ENCODE results near the gene IL34. TPM values are rescaled to one million over a fixed set of nuclear protein-coding genes. Genes with fewer than 3 reads are reported as not detected.
A peak's percentile ranks its signal among the peaks of the same experiment; 100 is the strongest.
"Not testable (repeated sequence)": the region's sequence is repeated elsewhere in the genome, so short reads cannot be mapped to it uniquely, and the experiment has no call there.

IL34 gene
- polyA plus RNA-seq, 3 donors: 0.87 to 1.2 (median 0.88) TPM

GRCh38 chr16:70630960-70631745 is 15.2 kb upstream of the IL34 start:
- no peak for DNase-seq

DNA sequence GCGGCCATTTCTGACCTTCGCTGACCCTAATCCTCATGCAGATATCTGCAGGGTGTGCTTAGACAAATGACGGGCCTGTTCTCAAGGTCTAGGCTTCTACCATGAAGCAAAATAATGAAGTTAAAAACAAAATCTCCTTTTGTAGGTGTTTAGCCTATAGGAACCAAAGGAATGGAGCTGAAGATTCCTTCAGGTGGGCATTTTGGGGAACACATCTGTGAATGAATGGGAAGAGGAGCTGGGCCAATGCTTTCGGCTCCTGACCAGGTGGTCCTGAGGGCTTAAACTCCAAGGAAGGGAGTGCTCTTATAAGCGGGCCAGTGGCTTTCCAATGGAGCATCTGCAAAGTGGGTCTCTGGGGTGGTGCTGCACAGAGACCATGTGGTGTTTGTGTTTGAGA is 14.1 kb upstream of the IL34 start:
- DNase-seq: no peak

GRCh38 chr16:70633617-70634016 is 12.7 kb upstream of the IL34 start:
- not testable (repeated sequence) for DNase-seq

DNA sequence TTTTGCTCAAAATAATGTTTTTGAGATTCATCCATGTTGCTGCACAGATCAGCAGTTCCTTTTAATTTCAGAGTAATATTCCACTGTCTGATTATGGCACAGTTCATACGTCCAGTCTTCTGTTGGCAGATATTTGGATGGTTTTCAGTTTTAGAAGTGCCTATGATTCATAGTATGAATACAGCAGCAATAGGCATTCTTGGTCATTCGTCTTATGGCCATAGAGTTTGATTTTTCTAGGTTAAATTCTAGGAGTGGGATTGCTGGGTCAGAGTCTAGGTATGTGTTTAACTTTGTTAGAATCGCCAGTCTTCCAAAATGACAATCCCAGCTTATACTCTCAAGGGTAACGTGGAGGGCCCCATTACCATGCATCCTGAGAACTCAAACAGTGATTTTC is 11.5 kb upstream of the IL34 start:
- no peak for DNase-seq

DNA sequence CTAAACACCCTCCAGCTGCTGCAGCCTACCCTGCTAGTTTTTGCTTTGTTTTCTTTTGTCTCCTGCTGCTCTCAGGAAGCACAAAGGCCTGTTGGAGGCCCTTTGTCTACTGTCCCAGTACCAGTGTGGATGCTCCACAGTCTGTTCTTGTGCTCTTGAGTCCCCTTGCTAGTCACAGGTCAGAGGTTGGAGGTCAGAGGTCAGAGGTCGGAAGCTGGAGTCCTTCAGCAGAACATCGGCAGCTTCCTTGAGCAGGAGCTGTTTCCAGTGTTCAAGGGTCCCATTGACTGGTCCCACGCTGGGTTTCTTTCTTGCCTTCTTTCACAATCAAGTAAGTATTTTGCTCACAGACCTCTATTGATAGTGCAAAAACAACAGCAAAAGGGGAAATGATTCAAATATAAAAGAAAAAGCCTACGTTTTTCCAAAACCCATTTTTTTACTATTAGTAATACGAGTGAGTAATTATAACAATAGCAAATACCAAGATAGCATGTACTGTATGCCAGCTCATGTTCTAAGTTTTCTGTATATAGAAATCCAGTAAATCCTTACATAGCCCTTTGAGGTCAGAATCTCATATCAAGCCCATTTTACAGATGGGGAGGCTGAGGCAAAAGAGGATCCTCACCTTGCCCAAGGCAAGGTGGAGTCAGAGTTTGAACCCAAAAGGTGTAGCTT is 10.9 kb upstream of the IL34 start:
- DNase-seq: no peak

GRCh38 chr16:70638814-70639792 is 7.3 kb upstream of the IL34 start:
- no peak for DNase-seq

DNA sequence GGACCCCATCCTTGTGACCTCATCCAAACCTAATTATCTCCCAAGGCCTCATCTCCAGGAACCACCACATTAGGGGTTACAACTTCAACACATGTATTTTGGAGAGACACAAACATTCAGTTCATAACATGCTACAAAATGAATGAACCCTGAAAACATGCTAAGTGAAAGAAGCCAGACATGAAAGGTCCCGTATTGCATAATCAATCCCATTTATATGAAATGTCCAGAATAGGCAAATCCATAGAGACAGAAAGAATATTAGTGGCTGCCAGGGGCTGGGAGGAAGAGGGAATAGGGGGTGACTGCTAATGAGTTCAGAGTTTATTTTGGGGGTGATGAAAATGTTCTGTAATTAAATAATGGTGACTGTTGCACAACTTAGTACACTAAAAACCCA is 3.7 kb upstream of the IL34 start:
- no peak for DNase-seq

DNA sequence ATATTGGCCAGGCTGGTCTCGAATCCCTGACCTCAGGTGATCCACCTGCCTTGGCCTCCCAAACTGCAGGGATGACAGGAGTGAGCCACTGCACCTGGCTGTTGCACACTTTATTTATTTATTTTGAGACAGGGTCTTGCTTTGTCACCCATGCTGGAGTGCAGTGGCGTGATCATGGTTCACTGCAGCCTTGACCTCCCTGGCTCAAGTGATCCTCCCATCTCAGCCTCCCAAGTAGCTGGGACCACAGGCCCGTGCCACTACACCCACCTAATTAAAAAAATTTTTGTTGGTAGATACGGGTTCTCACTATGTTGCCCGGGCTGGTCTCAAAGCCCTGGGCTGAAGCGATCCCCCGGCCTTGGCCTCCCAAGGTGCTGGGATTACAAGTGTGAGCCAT is 3.1 kb upstream of the IL34 start:
- DNase-seq: not testable (repeated sequence)

DNA sequence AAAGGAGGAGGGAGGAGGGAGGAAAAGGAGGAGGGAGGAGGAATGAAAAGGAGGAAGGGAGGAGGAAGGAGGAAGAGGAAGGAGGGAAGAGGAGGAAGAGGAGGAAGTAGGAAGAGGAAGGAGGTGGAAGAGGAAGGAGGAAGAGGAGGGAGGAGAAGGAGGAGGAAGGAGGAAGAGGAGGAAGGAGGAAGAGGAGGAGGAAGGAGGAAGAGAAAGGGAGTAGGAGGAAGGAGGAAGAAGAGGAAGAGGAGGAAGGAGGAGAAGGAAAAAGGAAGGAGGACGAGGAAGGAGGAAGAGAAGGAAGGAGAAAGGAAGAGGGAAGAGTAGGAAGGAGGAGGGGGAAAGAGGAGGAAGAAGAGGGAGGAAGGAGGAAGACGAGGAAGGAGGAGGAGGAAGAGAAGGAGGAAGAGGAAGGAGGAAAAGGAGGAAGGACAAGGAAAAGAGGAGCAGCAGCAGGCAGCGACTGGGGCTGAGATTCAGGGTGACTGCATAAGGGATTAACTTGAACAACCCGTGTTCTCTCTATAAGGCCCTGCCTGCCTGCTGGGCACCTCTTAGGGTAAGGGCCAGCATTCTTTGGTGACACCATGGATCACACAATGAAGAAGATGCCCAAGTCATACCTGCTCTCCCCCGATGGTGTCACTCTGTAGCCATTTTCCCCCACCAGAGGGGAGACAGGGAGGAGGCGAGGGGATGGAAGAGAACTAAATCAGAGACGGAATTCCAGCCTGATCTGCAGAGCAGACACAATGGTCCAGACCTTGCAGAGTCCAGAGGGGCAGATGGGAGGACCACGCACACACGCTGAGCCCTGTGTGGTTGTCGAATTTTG is 1.4 kb upstream of the IL34 start:
- DNase-seq: no peak

DNA sequence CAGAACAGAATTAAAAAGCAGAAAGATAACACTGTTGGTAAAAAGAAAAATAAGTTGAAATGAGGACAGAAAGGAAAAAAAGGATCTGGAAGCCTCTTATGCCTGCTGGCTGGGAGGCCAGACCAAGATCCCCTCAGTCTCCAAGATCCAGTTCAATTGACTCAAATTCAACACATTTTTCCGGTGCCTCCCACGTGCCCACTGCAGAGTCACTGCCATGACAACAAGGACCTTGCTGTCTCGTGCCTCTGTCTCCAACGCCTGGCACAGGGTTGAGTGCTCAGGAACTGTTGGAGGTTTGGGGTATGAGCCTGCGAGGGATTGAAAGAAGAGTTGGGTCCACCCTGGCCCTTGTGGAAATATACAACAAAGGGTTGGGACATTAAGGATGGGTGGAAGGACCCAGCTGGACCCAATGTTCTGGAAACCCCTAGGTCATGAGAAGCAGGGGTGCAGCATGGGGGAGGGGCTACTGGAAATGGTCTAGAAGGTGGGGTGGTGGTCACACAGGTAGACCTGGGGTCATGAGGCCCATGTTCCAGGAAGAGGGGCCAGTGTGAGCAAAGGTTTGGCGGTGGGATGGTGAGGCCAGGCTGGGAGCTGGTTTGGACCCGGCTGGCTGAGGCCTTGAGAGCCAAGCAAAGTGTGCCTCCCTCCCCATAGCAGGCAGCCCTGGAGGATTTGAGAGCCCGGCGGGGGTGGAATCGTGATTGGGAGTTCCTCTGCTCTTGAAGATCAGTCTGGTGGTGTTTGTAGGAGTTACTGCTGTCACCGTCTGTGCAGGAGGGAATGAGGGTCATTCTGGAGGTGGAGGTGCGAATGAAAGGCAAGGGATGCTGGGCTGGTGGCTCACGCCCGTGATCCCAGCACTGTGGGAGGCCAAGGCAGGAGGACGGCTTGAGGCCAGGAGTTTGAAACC is 1.3 kb downstream of the IL34 start:
- DNase-seq: no peak

DNA sequence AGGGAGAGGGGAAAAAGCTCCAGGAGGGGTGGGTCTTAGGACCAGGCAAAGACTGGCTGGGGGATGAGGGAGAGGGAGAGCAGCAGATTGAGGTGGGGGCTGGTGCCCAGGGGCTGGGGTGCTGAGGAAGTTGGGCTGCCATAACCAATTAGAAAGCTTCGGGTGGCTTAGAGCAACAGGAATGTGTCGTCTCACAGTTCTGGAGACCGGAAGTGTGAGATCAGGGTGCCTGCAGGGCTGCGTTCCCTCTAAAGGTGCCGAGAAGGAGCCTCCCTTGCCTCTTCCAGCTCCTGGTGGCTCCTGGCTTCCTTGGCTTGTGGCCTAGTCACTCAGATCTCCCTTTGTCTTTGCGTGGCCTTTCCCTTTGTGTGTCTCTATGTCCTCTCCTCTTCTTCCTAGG is 2.2 kb downstream of the IL34 start:
- DNase-seq: no peak

DNA sequence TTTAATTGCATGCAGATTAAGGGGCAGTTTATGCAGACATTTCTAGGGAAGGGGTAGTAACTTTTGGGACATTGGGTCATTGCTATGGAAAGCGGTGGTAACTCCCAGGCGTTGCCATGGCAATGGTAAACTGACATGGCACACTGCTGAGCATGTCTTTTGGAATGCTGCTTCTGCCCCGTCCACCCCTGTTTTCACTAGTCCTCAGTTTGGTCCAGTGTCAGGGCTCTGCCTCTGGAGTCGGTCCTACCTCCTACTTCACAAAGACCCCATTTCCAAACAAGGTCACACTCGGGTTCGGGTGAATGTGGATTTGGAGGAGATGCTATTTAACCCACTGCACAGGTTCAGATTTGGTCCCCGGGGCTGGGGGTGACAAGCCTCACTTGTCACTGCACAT is 2.9 kb downstream of the IL34 start:
- DNase-seq: no peak

DNA sequence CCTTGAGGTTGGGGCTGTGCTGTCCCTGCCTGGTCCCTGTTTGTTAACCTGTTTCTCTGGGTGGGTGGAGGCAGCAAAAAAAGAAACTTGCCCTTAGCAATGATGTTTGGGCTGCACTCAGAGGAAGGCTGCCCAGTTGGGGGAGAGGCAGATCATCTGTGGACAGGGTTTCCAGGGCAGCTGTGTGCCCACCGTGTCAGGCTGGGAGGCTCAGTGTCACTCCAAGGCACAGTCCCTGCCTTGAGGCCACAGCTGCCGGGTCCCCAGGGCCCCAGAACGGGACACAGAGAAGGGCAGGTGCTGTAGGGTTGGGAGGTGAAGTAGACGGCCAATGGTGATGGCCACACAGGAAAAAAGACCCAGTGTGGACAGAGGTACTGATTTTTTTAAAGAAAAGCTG is 3.9 kb downstream of the IL34 start:
- no peak for DNase-seq

DNA sequence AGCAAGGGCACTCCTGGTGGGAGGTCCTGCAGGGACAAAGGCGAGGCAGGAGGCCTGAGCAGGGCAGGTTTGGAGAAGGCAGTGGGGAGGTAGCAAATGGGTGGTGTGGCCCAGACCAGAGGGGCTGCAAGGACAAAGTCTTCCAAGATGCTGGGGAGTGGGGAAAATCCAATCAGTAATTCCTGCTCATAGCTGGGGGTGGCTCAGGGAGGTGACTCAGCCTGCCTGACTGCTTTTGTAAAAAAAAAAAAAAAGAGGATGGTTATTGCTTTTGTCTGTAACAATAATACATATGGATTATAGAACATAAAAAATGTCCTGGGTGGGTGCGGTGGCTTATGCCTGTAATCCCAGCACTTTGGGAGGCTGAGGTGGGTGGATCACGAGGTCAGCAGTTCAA is 5.2 kb downstream of the IL34 start:
- no peak for DNase-seq

DNA sequence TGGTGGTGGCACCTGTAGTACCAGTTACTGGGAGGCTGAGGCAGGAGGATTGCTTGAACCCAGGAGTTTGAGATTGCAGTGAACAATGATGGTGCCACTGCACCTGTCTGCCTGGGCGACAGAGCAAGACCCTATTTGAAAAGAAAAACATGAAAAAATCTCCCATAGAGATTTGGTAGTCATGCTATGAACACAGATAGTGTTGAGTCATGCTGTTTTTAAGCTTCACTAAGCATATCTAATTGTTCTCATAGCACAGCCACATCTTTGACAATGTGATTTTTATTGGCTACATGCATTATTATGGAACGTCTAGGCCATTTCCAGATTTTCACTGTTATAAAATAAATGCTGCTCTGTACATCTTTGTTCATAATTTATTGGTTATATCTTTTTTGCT is 6.0 kb downstream of the IL34 start:
- DNase-seq: no peak

DNA sequence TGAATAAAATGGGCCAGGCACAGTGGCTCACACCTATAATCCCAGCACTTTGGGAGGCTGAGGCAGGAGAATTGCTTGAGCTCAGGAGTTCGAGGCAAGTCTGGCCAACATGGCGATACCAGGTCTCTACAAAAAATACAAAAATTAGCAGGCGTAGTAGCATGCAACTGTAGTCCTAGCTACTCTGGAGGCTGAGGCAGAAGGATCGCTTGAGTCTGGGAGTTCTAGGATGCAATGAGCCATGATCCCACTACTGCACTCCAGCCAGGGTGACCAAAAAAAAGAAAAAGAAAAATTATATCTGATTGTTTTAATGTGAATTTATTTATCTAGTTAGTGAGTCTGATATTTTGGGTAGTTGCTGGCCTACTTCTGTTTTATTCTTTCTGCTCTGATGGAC is 7.0 kb downstream of the IL34 start:
- no peak for DNase-seq

- DNase-seq: peak; percentile 90
Measured at GRCh38 chr16:70653809-70654771, 7.7 kb downstream of the IL34 start.

DNA sequence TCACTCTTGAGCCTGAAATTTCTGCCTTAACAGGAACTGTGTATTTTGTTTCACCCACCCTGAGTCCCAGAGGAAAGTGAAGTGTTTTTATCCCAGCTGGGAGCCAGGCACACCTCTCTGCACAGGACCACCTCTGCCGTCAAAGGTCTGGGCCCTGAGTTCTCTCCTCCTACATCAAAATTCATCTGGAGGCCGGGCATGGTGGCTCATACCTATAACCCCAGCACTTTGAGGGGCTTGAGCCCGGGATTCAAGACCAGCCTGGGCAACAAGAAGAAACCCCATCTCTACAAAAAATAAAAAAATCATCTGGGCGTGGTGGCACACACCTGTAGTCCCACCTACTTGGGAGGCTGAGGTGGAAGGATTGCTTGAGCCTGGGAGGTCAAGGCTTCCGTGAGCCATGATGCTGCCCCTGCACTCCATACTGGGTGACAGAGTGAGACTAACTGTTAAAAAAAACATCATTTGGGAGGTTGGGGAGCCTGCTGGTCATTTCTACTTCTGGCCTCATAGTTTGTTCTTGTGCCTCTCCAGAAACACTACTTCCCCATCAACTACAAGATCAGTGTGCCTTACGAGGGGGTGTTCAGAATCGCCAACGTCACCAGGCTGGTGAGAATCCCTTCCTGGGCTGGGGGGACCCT is 9.8 kb downstream of the IL34 start:
- DNase-seq: no peak

Measured in renal pelvis (tissue), 4 donors.